Left ventricle myocardium inferior (tissue), 1 donor: ENCODE measurements around the gene NSD1. TPM values are rescaled to one million over a fixed set of nuclear protein-coding genes. Genes with fewer than 3 reads are reported as not detected.
A peak's percentile ranks its signal among the peaks of the same experiment; 100 is the strongest.

Source experiments
- DNase-seq: peaks from one replicate; pipeline ENCODE4 v3.0.0-alpha.2; 2020
- H3K27ac ChIP-seq: fragments of 200-600 bp; replicated peaks from 2 replicates; pipeline ENCODE4 v1.8.0; 2021
- H3K27me3 ChIP-seq: fragments of 200-600 bp; 2 replicates; pipeline ENCODE4 v1.8.0; 2021; ENCODE audit warnings: low read depth
- H3K36me3 ChIP-seq: fragments of 200-600 bp; 2 replicates; pipeline ENCODE4 v1.8.0; 2021
- H3K4me1 ChIP-seq: fragments of 200-600 bp; 2 replicates; pipeline ENCODE4 v1.8.0; 2021
- H3K4me3 ChIP-seq: fragments of 200-600 bp; 2 replicates; pipeline ENCODE4 v1.8.0; 2021; ENCODE audit warnings: mild to moderate bottlenecking, moderate library complexity
- H3K9me3 ChIP-seq: fragments of 200-600 bp; replicated peaks from 2 replicates; pipeline ENCODE4 v1.8.0; 2021
- CTCF ChIP-seq: fragments of 200-600 bp; IDR thresholded peaks from 2 replicates; pipeline ENCODE4 v1.8.0; 2021; ENCODE audit warnings: antibody characterized with exemption, mild to moderate bottlenecking, borderline replicate concordance
- intact Hi-C: fragments of 100-400 bp; cut with micrococcal nuclease; formaldehyde crosslinking; loops from one replicate; pipeline ENCODE4 v1.11.0; 2022
- total RNA-seq: library from RNA; stranded (reverse); fragmentation: NEBNext Ultra II Directional; extraction: Animal tissue kit (Norgen Biotek cat#: 25700); gene quantifications from one replicate; pipeline ENCODE4 v1.2.1, GENCODE V29; 2021
- donor health status: DM: no; HTN: yes; CAD: no; lungs with severe emphysema.

NSD1 gene
- total RNA-seq, 1 donor from 2014 or later, result 40.8 TPM

GRCh38 chr5:177117441-177118045 lies 16.0 kb upstream of the NSD1 start:
- peaks cover 24% of the 10 kb centered on the region for H3K4me1 ChIP-seq
- H3K9me3 ChIP-seq, result no peaks in the 10 kb centered on the region
- H3K27ac ChIP-seq, result peak overlapping the region; percentile 75
- intact Hi-C loops, result loop anchor here (10.0 kb wide), 1 partner anchor 157 kb away; no protein-coding TSS in a partner anchor
- no peak for DNase-seq
- no peak overlapping the region for H3K4me3 ChIP-seq
- TF ChIP-seq CTCF, result no peak
- no peaks in the 10 kb centered on the region for H3K36me3 ChIP-seq
- no peaks in the 10 kb centered on the region for H3K27me3 ChIP-seq

GRCh38 chr5:177122566-177122965 lies 11.0 kb upstream of the NSD1 start:
- no peak for TF ChIP-seq CTCF
- no peaks in the 10 kb centered on the region for H3K27me3 ChIP-seq
- intact Hi-C loops, result no loop called here
- no peaks in the 10 kb centered on the region for H3K4me1 ChIP-seq
- no peak for DNase-seq
- H3K4me3 ChIP-seq, result no peak overlapping the region
- no peaks in the 10 kb centered on the region for H3K9me3 ChIP-seq
- H3K27ac ChIP-seq, result no peak overlapping the region
- no peaks in the 10 kb centered on the region for H3K36me3 ChIP-seq

- H3K4me3 ChIP-seq, result no peak overlapping the region
- no peaks in the 10 kb centered on the region for H3K36me3 ChIP-seq
- no peak overlapping the region for H3K27ac ChIP-seq
- H3K9me3 ChIP-seq, result no peaks in the 10 kb centered on the region
- no peak for DNase-seq
- no peak for TF ChIP-seq CTCF
- H3K4me1 ChIP-seq, result no peaks in the 10 kb centered on the region
- no peaks in the 10 kb centered on the region for H3K27me3 ChIP-seq
- intact Hi-C loops, result no loop called here
These were observed 9.6 kb upstream of the NSD1 start for GRCh38 chr5:177123789-177124485.

- no peak for DNase-seq
- Histone ChIP-seq H3K27me3 (no peaks in the 10 kb centered on the region), H3K4me3 (no peak overlapping the region), H3K9me3 (no peaks in the 10 kb centered on the region), H3K36me3 (no peaks in the 10 kb centered on the region), H3K27ac (no peak overlapping the region), H3K4me1 (no peaks in the 10 kb centered on the region)
- intact Hi-C loops, result no loop called here
- no peak for TF ChIP-seq CTCF
These were observed 9.0 kb upstream of the NSD1 start for GRCh38 chr5:177124486-177124991.

GRCh38 chr5:177126771-177127170 lies 6.8 kb upstream of the NSD1 start:
- intact Hi-C loops, result no loop called here
- TF ChIP-seq CTCF, result no peak
- no peak for DNase-seq
- H3K27ac ChIP-seq, result no peak overlapping the region
- H3K9me3 ChIP-seq, result no peaks in the 10 kb centered on the region
- no peaks in the 10 kb centered on the region for H3K36me3 ChIP-seq
- no peak overlapping the region for H3K4me3 ChIP-seq
- no peaks in the 10 kb centered on the region for H3K4me1 ChIP-seq
- H3K27me3 ChIP-seq, result no peaks in the 10 kb centered on the region
